Measurements from ENCODE around the gene VAV1. TPM values are rescaled to one million over a fixed set of nuclear protein-coding genes. Genes with fewer than 3 reads are reported as not detected.
A peak's percentile ranks its signal among the peaks of the same experiment; 100 is the strongest.

The VAV1 gene, protein sequence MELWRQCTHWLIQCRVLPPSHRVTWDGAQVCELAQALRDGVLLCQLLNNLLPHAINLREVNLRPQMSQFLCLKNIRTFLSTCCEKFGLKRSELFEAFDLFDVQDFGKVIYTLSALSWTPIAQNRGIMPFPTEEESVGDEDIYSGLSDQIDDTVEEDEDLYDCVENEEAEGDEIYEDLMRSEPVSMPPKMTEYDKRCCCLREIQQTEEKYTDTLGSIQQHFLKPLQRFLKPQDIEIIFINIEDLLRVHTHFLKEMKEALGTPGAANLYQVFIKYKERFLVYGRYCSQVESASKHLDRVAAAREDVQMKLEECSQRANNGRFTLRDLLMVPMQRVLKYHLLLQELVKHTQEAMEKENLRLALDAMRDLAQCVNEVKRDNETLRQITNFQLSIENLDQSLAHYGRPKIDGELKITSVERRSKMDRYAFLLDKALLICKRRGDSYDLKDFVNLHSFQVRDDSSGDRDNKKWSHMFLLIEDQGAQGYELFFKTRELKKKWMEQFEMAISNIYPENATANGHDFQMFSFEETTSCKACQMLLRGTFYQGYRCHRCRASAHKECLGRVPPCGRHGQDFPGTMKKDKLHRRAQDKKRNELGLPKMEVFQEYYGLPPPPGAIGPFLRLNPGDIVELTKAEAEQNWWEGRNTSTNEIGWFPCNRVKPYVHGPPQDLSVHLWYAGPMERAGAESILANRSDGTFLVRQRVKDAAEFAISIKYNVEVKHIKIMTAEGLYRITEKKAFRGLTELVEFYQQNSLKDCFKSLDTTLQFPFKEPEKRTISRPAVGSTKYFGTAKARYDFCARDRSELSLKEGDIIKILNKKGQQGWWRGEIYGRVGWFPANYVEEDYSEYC
- 5.3 and 6.8 TPM in 2 replicates for total RNA-seq (2014; rRNA removed; shearing (Covaris generic); ENCODE audit: low replicate concordance)

- in situ Hi-C loops (cut with HindIII; ENCODE audit: low pct_unique_long_range_greater_than_20kb, low sequenced_read_pairs): no loop called here
- no peak for DNase-seq (ENCODE audit: low read depth)
These were observed at the start of gene VAV1 for GRCh38 chr19:6772028-6772865. TSS of gene VAV1 (plus strand) at chr19:6772708. CDS start at chr19:6772808, 100 bp downstream.

GRCh38 chr19:6723108-6723618 lies 49.3 kb upstream of the VAV1 start:
- in situ Hi-C loops (cut with HindIII; ENCODE audit: low pct_unique_long_range_greater_than_20kb, low sequenced_read_pairs): no loop called here
- no peak for DNase-seq (ENCODE audit: low read depth)

DNA sequence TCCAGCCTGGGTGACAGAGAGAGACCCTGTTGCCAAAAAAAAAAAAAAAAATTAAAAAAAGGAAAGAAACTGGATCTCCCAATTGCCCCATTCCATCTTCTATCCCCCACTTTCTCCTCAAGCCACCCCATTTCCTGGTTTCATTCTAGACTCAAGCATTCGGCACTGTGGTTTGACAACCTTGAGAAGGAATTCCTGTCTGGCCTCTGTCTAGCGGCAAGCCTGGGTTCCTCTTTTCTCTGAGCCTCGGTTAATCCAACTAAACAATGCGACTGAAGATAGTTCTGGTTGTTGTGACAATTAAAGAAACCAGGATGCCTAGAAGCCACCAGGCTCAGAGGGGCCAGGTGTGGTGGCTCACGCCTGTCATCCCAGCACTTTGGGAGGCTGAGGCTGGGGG lies 48.8 kb upstream of the VAV1 start:
- in situ Hi-C loops (cut with HindIII; ENCODE audit: low pct_unique_long_range_greater_than_20kb, low sequenced_read_pairs): no loop called here
- no peak for DNase-seq (ENCODE audit: low read depth)

DNA sequence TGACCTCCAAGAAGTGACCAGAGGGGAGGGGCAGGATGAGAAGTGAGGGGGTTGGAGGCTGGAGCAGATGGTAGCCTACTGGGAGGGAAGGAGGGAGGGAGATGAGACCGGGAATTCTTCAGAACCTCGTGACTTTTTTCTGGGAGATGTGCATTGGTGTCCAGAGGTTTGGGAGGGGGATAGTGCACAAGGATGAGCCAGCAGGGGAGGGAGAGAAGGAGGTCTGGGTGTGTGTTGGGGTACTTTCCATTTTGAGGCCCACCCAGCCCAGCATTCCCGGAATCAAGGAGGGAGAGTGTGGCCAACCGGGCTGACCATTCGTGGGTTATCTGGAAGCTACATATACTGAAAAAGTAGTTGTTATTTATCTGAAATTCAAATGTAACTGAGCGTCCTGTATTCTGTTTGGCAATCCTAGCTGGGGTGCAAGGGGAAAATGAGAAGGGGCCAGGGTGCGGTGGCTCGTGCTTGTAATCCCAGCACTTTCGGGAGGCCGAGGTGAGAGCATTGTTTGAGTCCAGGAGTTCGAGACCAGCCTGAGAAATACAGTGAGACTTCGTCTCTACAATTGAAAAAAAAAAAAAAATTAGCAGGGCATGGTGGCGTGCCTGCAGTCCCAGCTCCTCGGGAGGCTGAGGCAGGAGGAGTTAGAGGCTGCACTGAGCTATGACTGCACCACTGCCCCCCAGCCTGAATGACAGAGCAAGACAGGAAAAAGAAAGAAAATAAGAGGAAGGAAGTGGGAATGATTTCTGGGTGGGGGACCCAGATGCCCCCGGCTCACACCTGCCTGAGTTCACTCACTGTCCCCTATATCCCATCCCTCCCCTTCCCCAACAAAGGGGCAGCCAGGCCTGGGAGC lies 47.6 kb upstream of the VAV1 start:
- DNase-seq (ENCODE audit: low read depth): no peak
- in situ Hi-C loops (cut with HindIII; ENCODE audit: low pct_unique_long_range_greater_than_20kb, low sequenced_read_pairs): no loop called here

GRCh38 chr19:6725513-6726231 lies 46.8 kb upstream of the VAV1 start:
- no peak for DNase-seq (ENCODE audit: low read depth)
- in situ Hi-C loops (cut with HindIII; ENCODE audit: low pct_unique_long_range_greater_than_20kb, low sequenced_read_pairs): no loop called here

GRCh38 chr19:6728346-6728745 lies 44.2 kb upstream of the VAV1 start:
- in situ Hi-C loops (cut with HindIII; ENCODE audit: low pct_unique_long_range_greater_than_20kb, low sequenced_read_pairs): no loop called here

DNA sequence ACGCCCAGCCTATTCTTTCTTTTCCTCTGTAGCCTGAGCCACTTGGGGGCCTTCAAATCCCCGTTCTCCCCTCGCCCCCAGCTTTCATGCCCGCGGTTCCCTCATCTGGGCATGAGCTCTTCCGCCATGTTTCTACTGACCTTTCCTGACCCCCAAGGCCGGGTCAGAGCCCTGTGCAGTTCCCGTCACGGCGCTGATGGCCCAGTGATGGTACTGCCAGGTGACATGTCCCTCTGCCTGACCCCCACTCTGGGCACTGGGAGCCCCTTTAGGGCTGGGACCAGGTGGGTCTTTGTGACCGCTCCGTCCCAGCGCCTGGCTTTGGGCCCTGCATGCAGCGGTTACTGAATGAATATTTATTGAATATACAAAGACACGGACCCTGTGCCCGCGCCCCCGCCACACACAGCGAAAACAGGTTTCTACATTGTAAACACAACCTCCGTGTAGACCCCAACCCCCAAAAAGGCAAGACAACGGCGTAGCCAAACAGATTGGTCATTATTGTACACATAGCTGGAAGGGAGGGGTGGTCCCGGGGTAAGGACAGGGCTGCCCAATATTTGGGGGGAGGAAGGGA lies 42.8 kb upstream of the VAV1 start:
- in situ Hi-C loops (cut with HindIII; ENCODE audit: low pct_unique_long_range_greater_than_20kb, low sequenced_read_pairs): no loop called here
- DNase-seq (ENCODE audit: low read depth): no peak

More at GRCh38 chr19:6728346-6728745, 44.2 kb upstream of the VAV1 start:
- DNase-seq (ENCODE audit: low read depth): no peak

GRCh38 chr19:6730153-6730804 lies 42.2 kb upstream of the VAV1 start:
- in situ Hi-C loops (cut with HindIII; ENCODE audit: low pct_unique_long_range_greater_than_20kb, low sequenced_read_pairs): no loop called here
- DNase-seq (ENCODE audit: low read depth): peak; percentile 63

DNA sequence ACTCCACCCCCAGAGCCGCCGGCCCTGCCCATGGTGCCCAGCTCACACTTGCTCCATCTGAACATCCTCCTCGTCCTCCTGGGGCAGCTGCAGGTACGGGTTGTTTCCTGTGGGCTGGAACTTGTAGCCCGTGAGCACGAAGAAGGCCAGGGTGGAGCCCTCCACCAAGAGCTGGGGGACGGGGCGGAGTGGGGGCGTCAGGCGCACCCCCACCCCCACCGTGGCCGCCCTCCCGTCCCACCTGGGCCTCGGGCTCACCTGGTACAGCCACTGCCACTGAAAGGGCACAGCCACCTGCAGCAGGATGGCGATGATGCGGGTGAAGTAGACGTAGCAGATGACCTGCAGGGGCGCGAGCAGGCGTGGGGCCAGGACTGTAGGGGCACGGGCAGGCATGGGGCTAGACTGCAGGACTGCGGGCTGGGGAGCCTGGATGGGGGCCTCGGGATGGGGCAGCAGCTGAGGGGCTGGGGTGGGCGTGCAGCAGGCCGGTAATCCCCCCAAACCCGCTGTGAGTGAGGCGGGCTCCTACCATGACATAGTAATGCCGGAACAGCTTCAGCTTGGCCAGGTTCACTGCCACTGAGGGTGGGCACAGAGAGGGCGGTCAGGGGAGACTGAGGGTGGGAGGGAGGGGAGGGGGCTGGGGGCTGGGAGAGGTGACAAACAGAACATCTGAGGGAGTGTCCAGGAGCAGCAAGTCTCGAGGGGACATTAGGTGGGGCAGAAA lies 41.4 kb upstream of the VAV1 start:
- DNase-seq (ENCODE audit: low read depth): no peak
- in situ Hi-C loops (cut with HindIII; ENCODE audit: low pct_unique_long_range_greater_than_20kb, low sequenced_read_pairs): no loop called here

DNA sequence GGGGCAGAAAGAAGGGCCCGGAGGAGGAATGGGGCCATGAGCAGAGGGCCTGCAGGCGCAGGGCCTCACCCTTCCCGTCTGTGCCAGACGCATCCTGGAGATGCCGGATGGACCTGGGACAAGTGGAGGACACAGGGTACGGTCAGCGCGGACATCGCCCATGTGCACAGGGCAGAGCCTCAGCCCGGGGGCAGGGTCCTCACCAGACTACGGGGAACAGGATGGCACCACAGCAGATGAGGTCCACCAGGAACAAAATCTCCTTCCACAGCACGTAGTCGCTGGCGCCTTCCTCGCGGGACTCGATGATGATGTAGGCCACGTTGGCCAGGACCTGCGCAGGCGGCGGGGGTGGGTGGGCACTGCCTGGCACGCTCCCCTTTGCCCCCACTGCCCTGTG lies 40.7 kb upstream of the VAV1 start:
- in situ Hi-C loops (cut with HindIII; ENCODE audit: low pct_unique_long_range_greater_than_20kb, low sequenced_read_pairs): no loop called here
- no peak for DNase-seq (ENCODE audit: low read depth)

- DNase-seq (ENCODE audit: low read depth): no peak
- in situ Hi-C loops (cut with HindIII; ENCODE audit: low pct_unique_long_range_greater_than_20kb, low sequenced_read_pairs): no loop called here
These were observed 39.6 kb upstream of the VAV1 start for GRCh38 chr19:6732803-6733337.

DNA sequence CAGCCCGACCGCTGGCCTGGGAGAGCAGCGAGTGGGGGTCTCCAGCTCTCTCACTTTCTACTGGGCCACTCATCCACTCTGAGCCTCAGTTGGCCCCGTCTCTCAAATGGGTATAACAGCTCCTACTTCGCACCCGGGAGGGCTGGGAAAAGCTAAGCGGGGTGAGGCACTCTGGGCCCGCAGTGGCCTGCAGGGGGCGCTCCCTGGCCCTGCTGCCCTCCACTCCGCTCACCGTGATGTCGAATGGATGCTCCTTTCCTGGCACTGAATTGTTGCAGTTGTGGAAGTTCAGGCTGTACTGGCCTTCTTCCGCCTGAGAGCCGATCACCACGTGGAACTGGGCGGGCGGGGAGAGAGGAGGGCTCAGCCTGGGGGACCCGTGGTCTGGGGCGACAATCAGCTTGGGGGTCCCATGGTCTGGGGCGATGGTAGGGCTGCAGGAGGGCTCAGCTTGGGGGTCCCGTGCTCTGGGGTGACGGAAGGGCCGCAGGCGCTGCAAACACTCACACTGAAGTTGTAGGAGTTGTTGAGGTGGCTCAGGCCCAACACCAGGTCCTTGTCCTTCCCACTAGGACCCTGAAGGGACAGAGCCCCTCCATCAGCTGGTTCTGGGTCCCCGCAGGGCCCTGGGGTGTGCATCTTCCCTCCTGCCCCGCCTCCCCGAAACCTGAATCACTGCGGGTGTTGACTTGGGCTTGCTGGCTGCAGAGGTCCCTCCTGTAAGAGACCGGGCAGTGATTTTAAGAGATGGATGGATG lies 39.0 kb upstream of the VAV1 start:
- DNase-seq (ENCODE audit: low read depth): no peak
- in situ Hi-C loops (cut with HindIII; ENCODE audit: low pct_unique_long_range_greater_than_20kb, low sequenced_read_pairs): no loop called here

- no peak for DNase-seq (ENCODE audit: low read depth)
- in situ Hi-C loops (cut with HindIII; ENCODE audit: low pct_unique_long_range_greater_than_20kb, low sequenced_read_pairs): no loop called here
These were observed 38.3 kb upstream of the VAV1 start for GRCh38 chr19:6734096-6734696.

DNA sequence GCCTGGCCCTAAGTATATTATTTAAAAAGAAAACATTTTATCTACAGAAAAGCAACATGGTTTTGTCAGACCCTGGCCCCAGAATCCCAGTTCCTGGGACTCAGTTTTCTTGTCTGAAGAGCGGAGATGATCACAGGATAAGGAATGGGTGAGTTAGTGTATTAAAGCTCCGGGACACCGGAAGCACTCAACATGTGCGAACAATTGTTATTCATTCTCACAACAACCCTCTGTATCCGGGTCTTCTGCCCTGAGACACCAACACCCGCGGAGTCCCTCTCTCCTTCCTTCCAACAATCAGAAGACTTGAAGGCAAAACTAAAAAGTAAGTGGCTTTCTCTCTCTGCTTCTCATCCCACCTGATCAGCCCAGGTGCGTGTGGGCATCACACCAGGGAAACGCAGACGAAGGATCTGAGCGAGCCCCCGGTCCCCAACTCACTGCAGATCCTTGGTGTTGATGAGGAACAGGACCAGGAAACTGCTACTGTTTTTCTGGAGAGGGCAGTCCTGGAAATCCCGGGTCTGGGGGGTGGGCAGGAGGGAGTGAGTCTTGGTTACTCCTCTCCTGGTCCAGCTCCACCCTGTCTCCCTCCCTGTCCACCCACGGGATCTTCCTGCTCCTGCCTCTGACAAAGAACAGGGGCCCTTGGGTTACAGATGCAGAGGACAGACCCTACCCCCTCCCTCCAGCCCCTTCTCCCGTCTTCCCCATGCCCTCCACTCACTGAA lies 37.2 kb upstream of the VAV1 start:
- DNase-seq (ENCODE audit: low read depth): no peak
- in situ Hi-C loops (cut with HindIII; ENCODE audit: low pct_unique_long_range_greater_than_20kb, low sequenced_read_pairs): no loop called here

All from Caki2 (cell line).